CD4-positive, alpha-beta T cell treated with Interleukin-6 at 100 ng/mL for 8 hours (primary cell): ENCODE data around the gene TUBB2B.

Source experiments
- DNase-seq: peaks from one replicate; pipeline ENCODE4 v3.0.0-alpha.2; 2020; ENCODE audit warnings: mixed read lengths, low spot score

The TUBB2B gene

GRCh38 chr6:3232017-3232945, 4.8 kb upstream of the TUBB2B start:
- no peak for DNase-seq

- no peak for DNase-seq
Measured at GRCh38 chr6:3231247-3232016, 4.0 kb upstream of the TUBB2B start.

GRCh38 chr6:3230900-3231246, 3.4 kb upstream of the TUBB2B start:
- DNase-seq = no peak

GRCh38 chr6:3230256-3230882, 2.9 kb upstream of the TUBB2B start:
- DNase-seq = no peak

GRCh38 chr6:3229566-3230178, 2.2 kb upstream of the TUBB2B start:
- peak; percentile 18 for DNase-seq

GRCh38 chr6:3228771-3229565, 1.5 kb upstream of the TUBB2B start:
- DNase-seq = peak; percentile 24

- DNase-seq = no peak
Measured at GRCh38 chr6:3228046-3228671, 706 bp upstream of the TUBB2B start.

- no peak for DNase-seq
Measured at GRCh38 chr6:3226481-3227362, 731 bp downstream of the TUBB2B start.

- no peak for DNase-seq
Measured at GRCh38 chr6:3226042-3226441, 1.4 kb downstream of the TUBB2B start.

GRCh38 chr6:3222506-3223038, 4.9 kb downstream of the TUBB2B start:
- DNase-seq = no peak

GRCh38 chr6:3221578-3221977, 5.9 kb downstream of the TUBB2B start:
- no peak for DNase-seq

- no peak for DNase-seq
Measured at GRCh38 chr6:3220366-3220765, 7.1 kb downstream of the TUBB2B start.

- no peak for DNase-seq
Measured at GRCh38 chr6:3218266-3218665, 9.2 kb downstream of the TUBB2B start.

GRCh38 chr6:3217286-3217685, 10.2 kb downstream of the TUBB2B start:
- no peak for DNase-seq

GRCh38 chr6:3214898-3215297, 12.6 kb downstream of the TUBB2B start:
- DNase-seq = no peak

GRCh38 chr6:3213334-3213695, 14.1 kb downstream of the TUBB2B start:
- DNase-seq = no peak

- no peak for DNase-seq
Measured at GRCh38 chr6:3212261-3212660, 15.2 kb downstream of the TUBB2B start.

- DNase-seq = no peak
Measured at GRCh38 chr6:3211681-3212080, 15.8 kb downstream of the TUBB2B start.

GRCh38 chr6:3210024-3210610, 17.3 kb downstream of the TUBB2B start:
- DNase-seq = no peak
